ENCODE measurements around the gene RELT.
A peak's percentile ranks its signal among the peaks of the same experiment; 100 is the strongest.

Gene RELT, protein sequence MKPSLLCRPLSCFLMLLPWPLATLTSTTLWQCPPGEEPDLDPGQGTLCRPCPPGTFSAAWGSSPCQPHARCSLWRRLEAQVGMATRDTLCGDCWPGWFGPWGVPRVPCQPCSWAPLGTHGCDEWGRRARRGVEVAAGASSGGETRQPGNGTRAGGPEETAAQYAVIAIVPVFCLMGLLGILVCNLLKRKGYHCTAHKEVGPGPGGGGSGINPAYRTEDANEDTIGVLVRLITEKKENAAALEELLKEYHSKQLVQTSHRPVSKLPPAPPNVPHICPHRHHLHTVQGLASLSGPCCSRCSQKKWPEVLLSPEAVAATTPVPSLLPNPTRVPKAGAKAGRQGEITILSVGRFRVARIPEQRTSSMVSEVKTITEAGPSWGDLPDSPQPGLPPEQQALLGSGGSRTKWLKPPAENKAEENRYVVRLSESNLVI

DNA sequence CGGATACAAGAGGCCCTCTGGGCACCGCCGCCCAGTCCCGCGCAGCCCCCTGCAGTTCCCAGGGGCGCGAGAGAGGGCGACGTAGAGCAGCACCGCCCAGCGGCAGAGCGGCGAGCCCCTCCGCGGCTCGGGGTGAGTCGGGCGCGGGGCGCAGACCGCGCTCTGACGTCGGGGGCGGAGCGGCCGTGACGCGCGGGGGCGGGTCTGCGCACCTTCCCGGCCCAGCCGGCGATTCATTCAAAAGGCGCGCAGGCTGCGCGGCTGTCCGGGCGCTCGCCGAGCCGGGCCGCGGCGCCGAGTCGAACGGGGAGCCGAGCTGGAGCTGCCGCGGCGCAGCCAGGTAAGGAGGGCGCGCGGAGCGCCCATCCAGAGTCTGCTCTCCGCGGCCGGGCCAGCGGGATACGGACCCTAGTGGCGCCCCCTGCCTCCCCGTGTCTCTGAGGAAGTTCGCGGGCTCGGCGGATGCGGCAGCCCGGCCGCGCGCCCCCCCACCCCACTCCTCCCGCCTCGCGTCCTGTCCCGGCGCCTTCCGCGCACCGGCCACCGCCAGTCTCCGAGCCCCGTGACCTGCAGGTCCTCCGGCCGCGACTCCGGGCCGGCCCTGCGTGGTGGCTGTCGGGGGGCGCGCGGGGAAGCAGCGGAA, at the start of gene RELT:
TSS of gene RELT (plus strand) at position 240 of the 643 bp plus-strand sequence. CDS start 12,738 bp downstream, outside the sequence.
- peak; percentile 82 for DNase-seq (ENCODE audit: low read depth)

DNA sequence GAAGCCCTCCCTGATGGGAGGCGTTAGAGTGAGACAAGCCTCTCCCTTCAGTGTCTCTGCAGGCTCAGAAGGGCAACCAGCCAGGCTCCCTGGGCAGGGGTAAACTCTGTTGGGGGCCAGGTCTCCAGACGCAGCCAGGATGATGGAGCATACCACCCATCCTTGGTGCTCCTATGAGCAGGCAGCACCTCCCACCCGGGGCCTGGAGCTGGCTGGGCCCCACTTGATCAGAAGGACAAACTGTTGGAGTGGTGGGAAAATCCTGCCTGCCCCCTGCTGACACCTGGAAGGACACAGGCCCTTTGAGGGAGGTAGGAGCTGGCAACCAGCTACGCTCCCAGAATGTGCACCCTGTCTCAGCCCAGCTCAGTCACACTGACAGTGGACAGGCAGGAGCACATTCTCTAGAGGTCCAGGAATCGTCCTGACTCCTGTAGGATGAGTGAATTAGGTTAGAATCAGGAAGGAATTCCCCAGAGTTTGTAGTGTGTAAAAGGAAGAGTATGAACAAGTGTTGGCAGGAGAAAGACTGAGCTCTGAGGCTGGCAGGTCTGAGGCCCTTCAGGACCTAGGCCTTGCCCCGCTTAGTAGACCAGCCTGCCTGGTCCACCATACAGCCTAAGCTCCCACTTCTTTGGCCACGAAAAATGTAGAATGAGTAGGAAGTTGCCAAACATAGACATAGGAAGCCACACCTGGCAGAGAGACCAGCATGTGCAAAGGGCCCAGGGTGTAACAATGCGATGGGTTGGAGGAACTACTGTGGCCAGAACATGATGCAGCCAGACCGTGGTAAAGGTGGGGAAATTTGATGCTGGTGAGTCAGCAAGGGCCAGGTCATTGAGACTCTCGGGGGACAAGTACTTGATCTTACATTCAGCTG, 49.0 kb upstream of the RELT start:
- no peak for DNase-seq (ENCODE audit: low read depth)

DNA sequence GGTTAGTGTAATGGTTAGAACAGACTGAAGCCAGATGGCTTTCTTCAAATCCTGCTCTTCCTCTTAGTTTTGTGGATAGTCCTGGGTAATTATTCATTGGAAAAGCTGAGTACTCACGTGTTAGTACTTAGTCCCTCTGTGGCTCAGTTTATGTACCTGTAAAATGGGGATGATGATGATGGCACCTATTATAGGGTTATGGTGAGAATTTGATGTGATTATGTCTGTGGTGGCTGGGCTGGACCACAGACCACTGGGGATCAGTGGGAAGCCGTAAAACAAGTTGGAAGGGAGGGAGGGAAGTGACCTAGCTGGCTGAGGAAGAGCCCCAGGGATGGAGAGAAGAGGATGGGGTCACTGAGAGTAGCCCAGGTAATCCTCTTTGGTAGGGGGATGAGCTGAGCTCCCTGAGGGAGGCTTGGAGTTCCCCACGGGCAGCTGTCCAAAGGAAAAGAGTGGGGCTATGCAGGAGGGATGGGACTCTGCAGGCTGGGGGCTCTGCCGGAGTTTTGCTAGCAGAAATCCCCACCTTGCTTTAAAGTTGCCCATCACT, 48.3 kb upstream of the RELT start:
- DNase-seq (ENCODE audit: low read depth): no peak

DNA sequence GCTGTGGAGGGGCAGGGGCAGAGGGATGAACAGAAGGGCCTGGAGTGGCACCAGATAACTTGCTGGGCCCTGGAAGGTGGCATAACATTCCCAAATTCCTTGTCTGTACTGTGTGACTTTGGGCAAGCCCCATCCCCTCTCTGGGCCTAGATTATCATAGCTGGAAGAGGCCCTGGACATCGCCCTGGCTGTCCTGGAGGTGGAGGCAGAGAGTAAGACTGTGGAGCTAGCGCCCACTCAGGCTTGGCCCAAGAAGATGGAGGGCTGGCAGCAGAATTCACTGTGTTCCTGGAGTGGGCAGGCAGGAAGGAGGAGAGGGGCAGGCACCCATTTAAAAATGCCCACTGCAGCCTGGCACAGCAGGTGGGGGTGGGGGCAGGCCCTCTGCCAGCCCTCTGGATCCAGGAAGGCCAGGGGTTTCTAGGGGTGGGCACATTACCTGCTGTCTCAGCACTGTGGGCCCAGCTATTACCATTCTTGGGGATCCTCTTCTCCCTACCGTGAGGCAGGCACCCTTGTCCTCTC, 45.6 kb upstream of the RELT start:
- no peak for DNase-seq (ENCODE audit: low read depth)

DNA sequence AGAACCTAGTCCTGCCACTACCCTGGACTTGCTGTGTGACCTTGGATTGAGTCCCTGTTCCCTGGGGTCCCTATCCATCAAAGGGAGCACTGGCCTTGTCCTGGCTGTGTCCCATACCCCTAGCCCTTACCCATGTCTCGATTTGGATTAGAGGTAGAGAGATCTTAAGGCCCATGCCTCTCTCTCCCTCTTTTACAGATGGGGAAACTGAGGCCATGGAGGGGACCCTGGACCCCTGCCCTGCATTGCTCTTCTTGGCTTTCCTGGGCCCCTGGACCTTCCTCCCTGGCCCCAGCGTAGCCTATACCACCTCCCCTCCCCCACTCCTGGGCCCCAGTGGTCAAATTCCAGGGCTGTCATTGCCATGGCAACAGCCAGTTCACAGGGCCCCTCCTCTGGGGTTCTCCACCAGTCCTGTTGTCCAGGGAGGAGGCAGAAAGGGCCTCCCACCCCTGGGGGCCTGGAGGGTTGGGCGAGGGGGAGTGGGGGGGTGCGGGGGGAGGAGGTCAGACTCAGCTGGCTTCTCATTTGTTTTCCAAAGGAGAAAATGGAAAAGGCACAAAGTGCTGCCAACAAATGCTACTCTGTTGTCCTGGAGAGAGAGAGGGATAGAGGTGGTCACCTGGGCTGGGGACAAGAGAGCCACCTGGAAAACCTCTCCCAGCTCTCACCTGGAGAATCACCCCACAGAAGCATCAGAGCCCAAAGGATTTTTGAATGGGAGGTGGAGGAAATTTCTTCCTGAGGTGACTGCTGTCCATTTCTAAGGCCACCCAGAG, 44.9 kb upstream of the RELT start:
- DNase-seq (ENCODE audit: low read depth): no peak

DNA sequence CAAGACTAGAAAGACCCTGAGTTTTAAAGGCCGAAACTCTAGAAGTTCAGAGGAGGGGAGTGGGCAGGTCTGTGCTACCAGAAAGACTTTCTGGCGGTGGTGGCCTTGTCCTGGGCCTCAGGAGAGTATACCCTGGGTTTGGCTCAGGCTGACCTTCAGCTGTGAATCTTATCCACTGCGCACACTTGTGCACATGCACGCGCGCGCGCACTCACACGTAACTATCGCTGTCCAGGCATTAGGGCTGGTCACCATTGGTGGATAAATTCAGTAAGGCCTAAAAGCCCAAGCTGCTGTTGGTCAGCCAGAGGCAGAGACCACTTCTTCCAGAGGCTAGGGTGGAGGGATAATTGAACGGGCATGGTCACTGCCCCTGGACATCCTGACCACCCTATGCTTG, 43.0 kb upstream of the RELT start:
- DNase-seq (ENCODE audit: low read depth): no peak

DNA sequence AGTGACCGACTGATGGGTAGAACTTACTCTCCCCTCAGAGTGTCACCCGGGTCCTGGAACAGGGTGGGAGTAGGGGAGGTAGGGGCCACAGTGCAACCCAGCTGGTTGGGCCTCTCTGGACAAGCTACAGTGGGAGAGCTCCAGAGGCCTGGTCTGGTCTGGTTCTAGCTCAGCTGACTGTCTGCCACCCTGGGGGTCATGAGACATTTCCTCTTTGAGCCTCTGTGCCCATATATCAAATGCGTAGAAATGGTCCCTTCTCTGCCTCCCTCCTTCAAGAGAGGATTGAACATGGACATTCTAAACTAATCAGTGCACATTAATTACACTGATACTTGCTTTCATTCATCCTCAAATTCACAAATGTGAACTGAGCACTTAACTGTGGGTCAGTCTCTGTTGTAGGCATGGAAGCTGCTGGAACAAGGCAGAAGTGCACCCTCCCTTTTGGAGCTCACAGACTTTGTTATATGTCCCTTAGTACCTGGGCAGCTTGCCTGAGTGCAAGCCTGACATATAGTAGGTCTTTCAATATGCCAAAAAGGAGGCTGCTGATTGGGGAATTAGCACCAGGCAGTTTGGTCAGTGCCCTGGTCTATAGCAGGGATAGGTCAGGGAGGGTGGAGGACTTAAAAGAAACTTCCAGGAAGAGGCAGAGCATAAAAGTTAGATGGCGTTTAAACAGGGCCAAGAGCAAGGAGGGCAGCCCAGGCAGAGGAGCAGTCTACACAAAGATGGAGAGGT, 42.4 kb upstream of the RELT start:
- DNase-seq (ENCODE audit: low read depth): no peak

DNA sequence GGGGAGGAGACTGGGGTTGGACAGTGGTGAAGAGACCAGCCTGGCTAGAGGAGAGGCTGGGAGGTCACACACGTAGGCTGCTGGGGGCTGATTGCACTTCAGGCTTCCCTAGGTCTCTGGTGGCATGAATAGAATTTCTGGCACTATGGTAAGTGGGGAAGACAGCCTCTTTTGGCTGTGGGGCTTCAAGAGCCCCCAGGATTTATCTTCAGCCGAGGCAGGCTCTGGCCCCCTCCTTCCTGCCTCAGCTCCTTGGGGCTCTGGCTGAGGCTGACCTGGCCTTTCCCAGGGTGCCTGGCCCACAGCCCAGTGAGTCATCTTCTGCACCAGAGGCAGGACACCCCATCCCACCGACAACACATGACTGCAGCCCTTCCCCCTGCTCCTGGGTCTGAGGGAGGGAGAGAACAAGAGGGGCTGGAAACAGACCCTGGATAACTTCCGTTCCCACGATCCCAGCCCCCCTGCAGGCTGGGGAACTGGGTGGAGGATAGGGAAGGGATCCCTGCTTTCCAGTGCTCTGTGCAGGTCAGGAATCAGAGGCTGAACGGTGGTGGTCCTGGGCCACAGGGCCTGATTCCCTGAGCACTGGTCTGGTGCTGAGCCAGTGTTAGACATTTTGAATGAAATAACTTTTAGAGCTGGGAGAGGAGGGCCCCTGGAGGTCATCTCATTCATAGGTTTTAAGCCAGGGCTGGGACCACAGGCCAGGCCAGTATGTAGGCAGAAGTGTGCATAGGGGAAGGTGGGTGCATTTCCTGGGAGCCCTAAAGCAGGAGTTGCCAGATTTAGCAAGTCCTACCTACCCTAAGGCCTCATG, 41.6 kb upstream of the RELT start:
- DNase-seq (ENCODE audit: low read depth): peak; percentile 67

DNA sequence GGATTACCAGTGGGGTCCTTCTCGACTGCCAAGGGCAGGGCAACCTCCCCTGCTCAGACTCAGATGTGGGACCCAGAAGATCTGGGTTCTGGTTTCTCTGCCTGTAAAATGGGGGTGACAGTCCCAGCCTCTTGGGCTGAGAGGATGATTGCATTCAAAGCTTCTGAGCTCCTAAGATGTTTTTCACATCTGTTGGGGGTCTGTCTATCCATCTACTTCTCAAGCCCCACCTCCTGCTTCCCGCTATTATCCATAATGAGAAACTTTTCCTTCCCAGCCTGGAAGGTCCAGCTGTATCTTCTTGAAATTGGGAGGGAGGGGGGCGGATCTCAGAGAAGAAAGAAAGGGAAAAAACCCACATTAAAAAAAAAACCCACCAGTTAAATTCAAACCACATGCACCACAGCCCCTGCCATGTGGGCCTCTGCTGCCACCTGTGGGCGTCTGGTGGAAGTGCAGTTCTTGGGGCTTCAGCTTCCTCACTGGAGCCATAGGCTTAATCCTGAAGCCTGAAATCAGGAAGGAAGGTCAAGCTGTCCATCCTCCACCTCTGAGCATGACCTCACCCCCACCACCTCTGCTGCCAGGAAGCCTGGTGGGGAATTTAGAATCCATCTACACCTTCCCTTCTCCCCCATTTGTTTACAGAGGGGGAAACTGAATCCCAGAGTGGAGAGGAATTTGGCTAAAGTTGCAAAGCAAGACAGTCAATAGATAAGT, 40.8 kb upstream of the RELT start:
- peak; percentile 67 for DNase-seq (ENCODE audit: low read depth)

DNA sequence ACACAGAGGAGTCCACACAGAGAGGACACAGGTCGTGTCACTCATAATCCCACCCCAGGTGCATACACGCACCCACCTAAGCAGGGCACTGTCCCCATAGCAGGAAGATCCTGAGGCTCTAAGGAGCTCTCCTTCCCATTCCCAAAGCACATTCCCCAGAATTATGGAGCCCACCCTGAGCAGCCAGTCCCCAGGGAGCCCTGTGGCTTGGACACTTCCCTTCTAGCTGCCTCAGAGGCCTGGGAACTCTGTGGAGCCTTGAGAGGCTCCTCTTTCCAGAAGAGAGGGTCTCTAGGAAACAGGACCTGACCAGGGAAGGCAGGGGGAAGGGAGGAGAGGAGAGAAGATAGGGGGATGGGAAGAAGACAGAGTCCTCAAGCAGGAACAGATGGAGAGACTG, 38.4 kb upstream of the RELT start:
- DNase-seq (ENCODE audit: low read depth): no peak

DNA sequence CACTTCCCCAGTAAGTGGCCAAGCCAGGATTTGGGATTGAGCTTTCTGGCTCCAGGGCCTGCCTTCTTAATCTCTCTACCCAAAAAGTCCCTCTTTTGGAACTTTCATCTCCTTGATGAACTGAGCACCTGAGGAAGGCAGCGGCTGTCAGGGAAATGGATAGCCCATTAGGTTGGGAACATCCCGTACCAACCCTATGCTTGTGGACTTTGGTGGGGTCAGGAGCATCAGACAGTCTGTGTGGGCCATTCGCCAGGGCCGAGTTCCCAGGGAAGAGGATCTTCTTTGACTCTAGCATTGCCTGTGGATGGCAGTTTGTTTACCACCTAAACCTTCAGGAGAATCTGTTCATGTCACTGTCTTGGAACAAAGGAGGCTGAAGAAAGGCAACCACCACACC, 37.9 kb upstream of the RELT start:
- no peak for DNase-seq (ENCODE audit: low read depth)

DNA sequence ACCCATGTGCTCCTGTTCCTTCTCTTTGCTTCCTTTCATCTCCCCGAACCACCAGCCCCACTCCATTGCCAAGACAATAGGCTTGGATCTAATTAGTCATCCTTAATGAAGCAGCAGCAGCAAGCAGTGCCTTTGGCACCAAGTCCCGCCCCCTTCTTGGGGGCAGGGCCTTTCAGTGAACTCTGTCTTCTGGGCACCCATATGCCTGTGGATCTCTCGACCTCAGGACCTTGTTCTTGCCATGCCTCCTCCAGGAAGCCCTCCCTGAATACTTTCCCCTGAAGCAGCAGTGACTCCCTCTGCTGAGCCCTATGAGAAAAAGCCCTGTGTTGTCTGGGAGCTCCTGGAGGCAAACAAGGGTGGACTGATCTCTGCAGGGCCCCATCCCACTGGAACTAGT, 36.0 kb upstream of the RELT start:
- no peak for DNase-seq (ENCODE audit: low read depth)

DNA sequence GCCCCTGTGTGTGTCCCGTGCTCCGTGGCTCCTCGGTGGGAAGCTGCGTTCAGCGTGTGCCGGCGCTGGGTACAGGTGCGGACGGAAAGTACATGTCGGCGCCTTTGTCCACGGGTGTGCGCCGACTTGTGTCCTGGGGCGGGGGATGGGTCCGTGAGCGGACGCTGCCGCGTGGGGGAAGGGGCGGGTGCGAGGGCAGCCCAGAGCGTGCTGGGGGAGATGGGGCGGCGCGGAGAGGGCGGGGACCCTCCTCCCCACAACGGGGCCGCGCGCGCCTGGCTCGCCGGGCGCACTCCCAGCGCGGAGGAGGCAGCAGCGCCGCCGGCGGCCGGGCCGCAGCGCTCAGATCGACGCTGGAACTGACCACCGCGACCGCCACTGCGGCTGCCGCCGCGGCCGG, 33.6 kb upstream of the RELT start:
- no peak for DNase-seq (ENCODE audit: low read depth)

DNA sequence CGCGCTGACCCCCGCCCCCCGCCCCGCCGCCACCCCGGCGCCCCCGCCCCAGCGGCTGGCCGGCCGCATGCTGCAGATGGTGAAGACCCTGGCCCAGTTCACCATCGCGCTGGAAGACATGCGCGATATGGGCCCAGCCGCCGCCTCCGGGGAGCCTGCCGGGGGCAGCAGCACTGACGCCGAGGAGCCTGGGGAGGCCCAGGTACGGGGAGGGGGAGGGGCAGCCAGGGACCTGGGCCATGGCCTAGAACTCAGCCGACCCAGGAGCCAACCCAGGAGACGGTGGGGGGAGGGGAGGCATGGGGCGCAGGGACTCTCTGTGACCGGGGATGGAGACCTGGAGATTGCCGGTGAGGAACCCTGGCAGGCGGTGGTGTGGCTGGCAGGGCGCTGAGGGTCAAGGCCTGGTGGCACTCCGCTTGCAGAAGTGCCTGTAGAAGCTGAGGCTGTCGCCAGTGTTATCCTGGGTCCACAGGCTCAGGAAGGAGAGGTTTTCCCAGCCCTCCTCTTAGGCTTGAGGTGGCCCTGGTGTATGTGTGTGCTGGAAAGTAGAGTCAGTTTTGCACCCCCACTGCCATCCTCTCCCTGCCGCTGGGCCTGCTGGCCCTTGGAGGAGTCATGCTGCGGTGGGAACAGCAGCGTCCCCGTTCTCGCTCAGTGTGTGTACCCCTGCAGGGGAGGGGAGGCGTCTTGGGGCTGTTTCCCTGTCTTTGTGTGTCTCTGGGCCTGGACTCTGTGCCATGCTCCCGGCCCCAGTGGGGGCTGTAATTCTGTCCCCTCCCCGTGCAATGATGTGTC, 32.9 kb upstream of the RELT start:
- DNase-seq (ENCODE audit: low read depth): no peak

DNA sequence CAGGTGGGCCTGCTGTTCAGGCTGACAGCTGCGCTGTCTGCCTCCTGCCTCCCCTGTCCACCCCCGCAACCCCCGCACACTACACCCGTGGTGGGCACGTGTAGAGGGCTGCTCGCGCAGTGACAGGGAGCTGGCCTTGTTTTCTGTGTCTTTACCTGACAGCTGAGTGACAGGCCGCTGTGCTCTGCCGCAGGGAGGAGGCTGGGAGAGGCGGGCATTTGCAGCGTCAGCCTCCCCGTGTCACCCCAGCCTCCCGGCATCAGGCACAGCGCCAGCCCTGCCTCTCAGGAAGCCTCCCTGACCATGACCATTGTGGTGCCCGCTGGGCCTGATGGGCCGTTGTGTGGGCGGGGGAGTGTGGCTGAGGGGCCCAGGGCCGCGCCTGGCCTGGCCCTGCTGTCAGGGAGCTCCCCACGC, 32.0 kb upstream of the RELT start:
- DNase-seq (ENCODE audit: low read depth): no peak

DNA sequence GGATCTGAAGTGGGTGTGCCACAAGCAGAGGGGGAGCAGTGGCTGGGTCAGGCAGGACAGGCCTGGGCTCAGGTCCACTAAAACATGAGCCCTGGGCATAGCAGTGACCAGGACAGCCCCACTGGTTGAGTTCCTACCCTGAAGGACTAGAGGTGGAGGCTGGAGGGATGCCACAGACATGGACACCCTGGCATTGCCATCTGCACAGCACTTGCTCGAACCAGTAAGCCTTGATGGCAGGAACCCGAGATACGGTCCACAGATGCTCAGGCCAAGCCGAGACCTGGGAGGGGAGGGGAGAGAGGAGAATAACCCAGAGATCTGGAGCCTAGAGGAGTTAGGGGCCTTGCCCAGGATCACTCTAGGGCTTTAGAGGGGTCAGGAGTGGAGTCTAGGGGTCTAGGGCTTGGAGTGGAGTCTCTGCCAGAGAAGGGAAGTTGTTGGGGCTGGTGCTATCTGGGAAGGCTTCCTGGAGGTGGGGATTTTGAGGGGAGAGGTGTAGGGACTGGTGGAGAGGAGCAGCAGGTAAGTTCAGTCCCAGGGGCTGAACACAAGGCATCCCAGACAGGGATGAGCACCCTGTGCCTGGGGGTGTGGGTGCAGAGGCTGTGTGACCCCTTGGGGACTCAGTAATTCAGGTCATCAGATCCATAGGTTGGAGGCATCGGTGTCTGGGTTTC, 30.6 kb upstream of the RELT start:
- no peak for DNase-seq (ENCODE audit: low read depth)

DNA sequence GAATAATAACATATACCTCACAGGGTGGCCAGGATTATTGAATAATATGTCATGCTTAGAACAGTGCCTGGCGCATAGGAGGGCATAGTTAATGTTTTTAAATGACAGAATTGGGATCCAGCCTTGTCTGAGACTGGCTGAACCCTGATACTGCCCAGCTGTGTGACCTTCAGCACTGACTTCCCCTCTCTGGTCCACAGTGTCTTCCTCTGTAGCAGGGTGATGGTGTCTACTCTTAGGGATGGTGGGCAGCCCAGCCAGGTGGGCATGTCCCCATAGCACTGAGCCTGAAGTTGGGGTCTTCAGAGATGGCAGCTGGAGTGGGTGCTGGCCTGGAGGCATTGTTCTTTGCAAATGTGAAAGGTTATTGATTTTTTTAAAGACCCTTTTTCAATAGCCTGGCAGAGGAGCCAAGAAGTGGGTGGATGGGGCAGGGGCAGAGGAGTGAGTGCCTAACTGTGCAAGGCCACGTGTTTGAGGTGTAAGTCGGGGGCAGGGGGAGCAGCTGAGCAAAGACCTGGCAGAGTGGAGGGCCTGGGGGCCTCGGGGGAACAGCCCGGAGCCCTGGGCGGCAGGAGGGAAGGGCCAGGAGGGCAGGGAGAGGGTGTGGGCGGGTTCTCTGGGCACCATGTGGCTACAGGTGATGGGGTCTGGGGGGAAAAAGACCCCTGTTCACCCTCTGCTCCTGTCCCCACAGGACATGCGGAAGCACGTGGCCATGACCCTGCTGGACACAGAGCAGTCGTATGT, 29.8 kb upstream of the RELT start:
- no peak for DNase-seq (ENCODE audit: low read depth)

Data from fibroblast of the conjunctiva (primary cell).